ENCODE data around the gene C6orf132. TPM values are rescaled to one million over a fixed set of nuclear protein-coding genes. Genes with fewer than 3 reads are reported as not detected.

C6orf132 gene
- total RNA-seq, 2 donors from 2014 or later: 35.1 to 42.3 TPM

DNA sequence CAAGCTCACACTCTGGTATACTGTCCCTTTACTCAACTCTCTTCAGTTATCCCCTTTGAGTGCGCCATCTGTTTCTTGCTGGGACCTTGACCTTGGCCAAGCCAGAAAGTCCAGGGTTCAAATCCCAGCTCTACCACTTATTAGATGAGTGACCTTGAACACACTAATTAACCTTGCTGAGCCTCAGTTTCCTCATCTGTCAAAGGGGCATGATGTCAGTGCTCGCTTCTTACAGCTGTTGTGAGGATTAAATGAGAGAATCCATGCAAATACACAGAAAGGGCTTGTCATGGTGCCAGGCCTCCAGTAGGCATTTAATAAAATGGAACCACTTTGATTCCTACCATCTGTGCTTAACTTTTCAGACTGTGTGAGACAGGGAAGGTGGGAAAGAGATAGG, 34.3 kb downstream of the C6orf132 start:
- no peaks in the 10 kb centered on the region for H3K9me3 ChIP-seq
- TF ChIP-seq, protein P1, sequence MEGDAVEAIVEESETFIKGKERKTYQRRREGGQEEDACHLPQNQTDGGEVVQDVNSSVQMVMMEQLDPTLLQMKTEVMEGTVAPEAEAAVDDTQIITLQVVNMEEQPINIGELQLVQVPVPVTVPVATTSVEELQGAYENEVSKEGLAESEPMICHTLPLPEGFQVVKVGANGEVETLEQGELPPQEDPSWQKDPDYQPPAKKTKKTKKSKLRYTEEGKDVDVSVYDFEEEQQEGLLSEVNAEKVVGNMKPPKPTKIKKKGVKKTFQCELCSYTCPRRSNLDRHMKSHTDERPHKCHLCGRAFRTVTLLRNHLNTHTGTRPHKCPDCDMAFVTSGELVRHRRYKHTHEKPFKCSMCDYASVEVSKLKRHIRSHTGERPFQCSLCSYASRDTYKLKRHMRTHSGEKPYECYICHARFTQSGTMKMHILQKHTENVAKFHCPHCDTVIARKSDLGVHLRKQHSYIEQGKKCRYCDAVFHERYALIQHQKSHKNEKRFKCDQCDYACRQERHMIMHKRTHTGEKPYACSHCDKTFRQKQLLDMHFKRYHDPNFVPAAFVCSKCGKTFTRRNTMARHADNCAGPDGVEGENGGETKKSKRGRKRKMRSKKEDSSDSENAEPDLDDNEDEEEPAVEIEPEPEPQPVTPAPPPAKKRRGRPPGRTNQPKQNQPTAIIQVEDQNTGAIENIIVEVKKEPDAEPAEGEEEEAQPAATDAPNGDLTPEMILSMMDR (IDR thresholded peaks at IDR 0.05): no peak
- H3K4me1 ChIP-seq: peaks cover 6% of the 10 kb centered on the region
- no peaks in the 10 kb centered on the region for H3K36me3 ChIP-seq
- intact Hi-C loops (cut with DNase I): no loop called here
- no peak overlapping the region for H3K4me3 ChIP-seq
- no peak for DNase-seq
- no peak overlapping the region for H3K27ac ChIP-seq
- no peak overlapping the region for H3K9ac ChIP-seq (ENCODE audit: low read depth in 2 of 2, low read length in 2 of 2)
- H3K27me3 ChIP-seq: no peaks in the 10 kb centered on the region

DNA sequence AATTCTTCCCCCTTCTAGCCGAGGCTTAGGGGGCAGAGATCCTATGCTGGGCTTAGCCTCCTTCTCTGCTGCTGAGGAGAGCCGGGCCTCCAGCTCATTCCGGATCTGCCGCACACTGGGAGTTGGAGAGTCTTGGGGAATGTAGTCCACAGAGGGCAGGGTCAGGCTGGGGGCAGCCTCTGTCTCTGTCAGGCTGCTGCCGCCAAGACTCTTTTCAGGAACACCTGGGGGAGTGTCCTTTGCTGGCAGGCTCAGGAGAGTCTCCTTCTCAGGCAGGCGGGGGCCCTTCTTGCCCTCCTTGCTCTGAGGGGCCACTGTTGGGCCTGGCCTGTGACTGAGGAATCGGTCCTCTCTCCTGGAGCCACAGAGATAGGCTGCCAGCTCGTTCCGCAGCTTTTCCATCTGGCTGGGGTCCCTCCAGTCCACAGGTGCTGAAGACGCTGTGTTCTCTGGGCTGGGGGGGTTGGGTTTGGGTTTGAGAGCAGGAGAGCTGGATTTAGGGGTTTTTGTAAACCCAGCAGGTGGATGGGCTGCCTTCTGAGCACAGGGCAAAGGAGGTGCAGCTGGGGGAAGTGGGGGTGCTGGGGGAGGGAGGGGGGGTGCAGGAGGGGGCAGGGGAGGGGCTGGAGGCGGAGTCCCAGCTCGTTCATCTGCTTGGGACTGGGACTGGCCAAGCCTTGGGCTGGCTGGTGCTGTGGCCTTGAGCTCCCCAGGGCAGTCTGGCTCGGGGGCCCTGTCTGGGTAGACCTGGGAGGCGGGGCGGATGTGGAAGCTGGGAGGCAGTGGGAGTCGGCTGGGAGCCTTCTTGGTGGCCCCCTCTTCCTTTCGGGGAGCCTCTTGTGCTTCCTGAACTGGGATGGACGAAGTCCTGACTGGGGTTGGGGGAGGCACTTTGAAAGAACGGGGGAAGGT, 36.1 kb downstream of the C6orf132 start:
- Histone ChIP-seq H3K36me3 (no peaks in the 10 kb centered on the region), H3K4me1 (peaks cover 6% of the 10 kb centered on the region), H3K27me3 (no peaks in the 10 kb centered on the region), H3K9me3 (no peaks in the 10 kb centered on the region), H3K27ac (no peak overlapping the region), H3K9ac (ENCODE audit: low read depth in 2 of 2, low read length in 2 of 2) (no peak overlapping the region), H3K4me3 (no peak overlapping the region)
- TF ChIP-seq, protein P1 (IDR thresholded peaks at IDR 0.05): no peak
- intact Hi-C loops (cut with DNase I): no loop called here
- no peak for DNase-seq

DNA sequence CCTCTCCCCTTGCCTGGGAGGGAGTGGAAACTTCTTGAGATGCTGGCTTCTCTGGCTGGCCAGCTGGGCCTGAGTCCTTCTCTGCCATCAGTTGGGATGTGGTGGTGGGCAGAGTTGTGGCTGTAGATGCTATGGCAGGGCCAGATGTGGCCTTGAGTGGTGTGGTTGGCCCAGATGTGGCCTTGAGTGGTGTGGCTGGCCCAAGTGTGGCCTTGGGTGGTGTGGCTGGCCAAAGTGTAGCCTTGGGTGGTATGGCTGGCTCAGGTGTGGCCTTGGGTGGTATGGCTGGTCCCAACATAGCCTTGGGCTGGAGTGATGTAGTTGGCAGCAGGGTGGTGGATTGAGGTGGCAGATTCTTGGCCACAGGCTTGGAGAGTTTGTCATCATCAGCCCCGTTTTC, 36.7 kb downstream of the C6orf132 start:
- H3K27me3 ChIP-seq: no peaks in the 10 kb centered on the region
- intact Hi-C loops (cut with DNase I): no loop called here
- no peaks in the 10 kb centered on the region for H3K36me3 ChIP-seq
- no peak overlapping the region for H3K4me3 ChIP-seq
- TF ChIP-seq, protein P1 (IDR thresholded peaks at IDR 0.05): no peak
- peaks cover 6% of the 10 kb centered on the region for H3K4me1 ChIP-seq
- no peak for DNase-seq
- H3K27ac ChIP-seq: no peak overlapping the region
- no peaks in the 10 kb centered on the region for H3K9me3 ChIP-seq
- no peak overlapping the region for H3K9ac ChIP-seq (ENCODE audit: low read depth in 2 of 2, low read length in 2 of 2)

- Histone ChIP-seq H3K4me1 (peaks cover 6% of the 10 kb centered on the region), H3K36me3 (no peaks in the 10 kb centered on the region), H3K9me3 (no peaks in the 10 kb centered on the region), H3K27me3 (no peaks in the 10 kb centered on the region), H3K4me3 (no peak overlapping the region), H3K27ac (no peak overlapping the region), H3K9ac (ENCODE audit: low read depth in 2 of 2, low read length in 2 of 2) (no peak overlapping the region)
- intact Hi-C loops (cut with DNase I): no loop called here
- no peak for DNase-seq
- TF ChIP-seq, protein P1 (IDR thresholded peaks at IDR 0.05): no peak
Measured at GRCh38 chr6:42105156-42105648, 37.2 kb downstream of the C6orf132 start.

DNA sequence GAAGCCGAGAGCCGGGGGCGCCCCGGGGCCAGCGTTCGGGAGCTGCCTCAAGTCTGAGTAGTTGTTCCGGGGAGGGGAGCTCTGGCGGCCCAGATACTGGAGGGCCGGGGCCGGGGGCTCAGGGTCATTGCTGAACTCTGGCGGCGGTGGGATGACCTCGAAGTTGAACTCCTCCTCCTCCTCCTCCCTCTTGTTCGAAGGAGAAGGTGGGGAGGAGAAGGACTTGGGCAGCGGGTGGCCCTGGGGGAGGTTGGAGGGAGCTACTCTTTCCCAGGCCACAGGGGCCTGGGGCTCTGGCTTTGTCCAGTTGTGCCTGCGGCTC, 37.7 kb downstream of the C6orf132 start:
- Histone ChIP-seq H3K4me1 (peaks cover 9% of the 10 kb centered on the region), H3K4me3 (peak overlapping the region; percentile 38), H3K9ac (ENCODE audit: low read depth in 2 of 2, low read length in 2 of 2) (no peak overlapping the region), H3K27ac (no peak overlapping the region), H3K9me3 (no peaks in the 10 kb centered on the region), H3K27me3 (no peaks in the 10 kb centered on the region), H3K36me3 (no peaks in the 10 kb centered on the region)
- TF ChIP-seq, protein P1 (IDR thresholded peaks at IDR 0.05): no peak
- intact Hi-C loops (cut with DNase I): no loop called here
- DNase-seq: no peak

Measured in colonic mucosa (tissue), 4 donors.